Mammary epithelial cell (primary cell): ENCODE data around the gene NNMT.

Source experiments
- EZH2 ChIP-seq: IDR thresholded peaks from 2 replicates; pipeline ENCODE4 v1.6.1; 2012; ENCODE audit warnings: low read length, inconsistent platforms, borderline replicate concordance
- TF ChIP-seq, protein P1 (sequence below), 2 donors: IDR thresholded peaks in 1 of 2; conservative IDR thresholded peaks in 1 of 2; 2 replicates each; pipeline ENCODE4 v1.5.1; 2011 to 2012; ENCODE audit warnings: inconsistent platforms in 2 of 2, low read length in 2 of 2, mild to moderate bottlenecking in 2 of 2, control low read depth in 1 of 2, low read depth in 1 of 2; ENCODE audit not compliant: insufficient read depth in 1 of 2; ENCODE audit errors: extremely low read depth in 1 of 2

DNA sequence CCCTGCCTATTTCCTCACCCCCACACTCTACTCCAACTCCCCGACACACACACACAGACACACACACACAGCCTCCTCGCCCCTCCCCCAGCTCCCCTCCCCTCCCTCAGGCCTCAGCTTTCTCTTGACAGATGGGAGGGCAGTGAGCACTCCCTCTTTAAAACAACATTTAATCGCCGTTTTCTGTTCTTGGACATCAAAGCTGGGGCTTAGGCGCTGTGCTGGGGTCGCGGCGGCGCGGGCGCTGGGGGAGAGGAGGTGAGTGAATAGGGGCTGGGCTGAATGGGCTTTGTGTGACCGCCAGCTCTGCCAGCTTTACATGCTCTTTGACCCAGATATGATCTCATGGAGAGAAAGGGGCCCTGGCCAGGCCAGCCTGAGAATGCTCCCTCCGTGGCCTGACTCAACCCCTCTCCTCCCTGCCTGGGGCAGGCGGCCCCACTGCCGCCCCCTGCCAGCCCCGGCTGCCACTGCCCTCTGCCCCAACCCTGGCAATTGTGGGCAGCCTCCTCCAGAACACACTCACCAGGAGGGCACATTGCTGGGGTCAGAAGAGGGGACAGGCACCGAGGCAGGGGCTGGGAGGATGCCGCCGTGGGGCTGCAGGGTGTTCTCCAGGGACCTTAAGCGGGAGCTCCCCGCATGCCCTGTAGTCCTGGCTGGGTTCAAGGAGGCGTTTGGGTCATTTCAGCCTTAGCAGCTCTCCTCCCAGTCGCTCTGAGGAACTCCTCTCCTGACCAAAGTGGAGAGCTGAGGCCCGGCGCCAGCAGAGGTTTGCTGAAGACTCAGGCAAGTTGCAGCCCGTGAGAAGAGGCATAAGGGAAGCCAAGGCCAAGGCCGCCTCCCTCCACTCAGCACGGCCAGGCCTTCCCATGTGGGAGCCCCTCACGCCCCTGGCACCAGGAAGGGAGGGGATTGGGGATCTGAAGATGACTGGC, 38.3 kb upstream of the NNMT start:
- TF ChIP-seq EZH2 = no peak
- TF ChIP-seq, protein P1, sequence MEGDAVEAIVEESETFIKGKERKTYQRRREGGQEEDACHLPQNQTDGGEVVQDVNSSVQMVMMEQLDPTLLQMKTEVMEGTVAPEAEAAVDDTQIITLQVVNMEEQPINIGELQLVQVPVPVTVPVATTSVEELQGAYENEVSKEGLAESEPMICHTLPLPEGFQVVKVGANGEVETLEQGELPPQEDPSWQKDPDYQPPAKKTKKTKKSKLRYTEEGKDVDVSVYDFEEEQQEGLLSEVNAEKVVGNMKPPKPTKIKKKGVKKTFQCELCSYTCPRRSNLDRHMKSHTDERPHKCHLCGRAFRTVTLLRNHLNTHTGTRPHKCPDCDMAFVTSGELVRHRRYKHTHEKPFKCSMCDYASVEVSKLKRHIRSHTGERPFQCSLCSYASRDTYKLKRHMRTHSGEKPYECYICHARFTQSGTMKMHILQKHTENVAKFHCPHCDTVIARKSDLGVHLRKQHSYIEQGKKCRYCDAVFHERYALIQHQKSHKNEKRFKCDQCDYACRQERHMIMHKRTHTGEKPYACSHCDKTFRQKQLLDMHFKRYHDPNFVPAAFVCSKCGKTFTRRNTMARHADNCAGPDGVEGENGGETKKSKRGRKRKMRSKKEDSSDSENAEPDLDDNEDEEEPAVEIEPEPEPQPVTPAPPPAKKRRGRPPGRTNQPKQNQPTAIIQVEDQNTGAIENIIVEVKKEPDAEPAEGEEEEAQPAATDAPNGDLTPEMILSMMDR (conservative IDR thresholded peaks at IDR 0.05 in 1 of 2, IDR thresholded peaks at IDR 0.05 in 1 of 2; ENCODE audit: extremely low read depth in 1 of 2, insufficient read depth in 1 of 2, low read depth in 1 of 2, low read length in 2 of 2) = peak in 1 of 2 donors; percentile 32
